G401 (cell line): ENCODE measurements around the gene EFCC1. TPM values are rescaled to one million over a fixed set of nuclear protein-coding genes. Genes with fewer than 3 reads are reported as not detected.

Source experiments
- DNase-seq: peaks from one replicate; pipeline ENCODE4 v3.0.0-alpha.2; 2015; ENCODE audit warnings: low spot score
- in situ Hi-C: cut with HindIII; loops from 2 replicates; pipeline ENCODE4 v1.10.0; 2016; ENCODE audit warnings: low sequenced_read_pairs, mixed read lengths
- total RNA-seq: library from RNA; depleted of rRNA; stranded (reverse); fragments of >200 nt; shearing (Covaris generic); gene quantifications from 2 replicates; pipeline ENCODE4 v1.2.3, GENCODE V29; 2014

Gene EFCC1
- total RNA-seq, 1 experiment from 2014 or later, result not detected

- no peak for DNase-seq
- in situ Hi-C loops, result no loop called here
Measured at GRCh38 chr3:129046037-129046731, 45.1 kb downstream of the EFCC1 start.

DNA sequence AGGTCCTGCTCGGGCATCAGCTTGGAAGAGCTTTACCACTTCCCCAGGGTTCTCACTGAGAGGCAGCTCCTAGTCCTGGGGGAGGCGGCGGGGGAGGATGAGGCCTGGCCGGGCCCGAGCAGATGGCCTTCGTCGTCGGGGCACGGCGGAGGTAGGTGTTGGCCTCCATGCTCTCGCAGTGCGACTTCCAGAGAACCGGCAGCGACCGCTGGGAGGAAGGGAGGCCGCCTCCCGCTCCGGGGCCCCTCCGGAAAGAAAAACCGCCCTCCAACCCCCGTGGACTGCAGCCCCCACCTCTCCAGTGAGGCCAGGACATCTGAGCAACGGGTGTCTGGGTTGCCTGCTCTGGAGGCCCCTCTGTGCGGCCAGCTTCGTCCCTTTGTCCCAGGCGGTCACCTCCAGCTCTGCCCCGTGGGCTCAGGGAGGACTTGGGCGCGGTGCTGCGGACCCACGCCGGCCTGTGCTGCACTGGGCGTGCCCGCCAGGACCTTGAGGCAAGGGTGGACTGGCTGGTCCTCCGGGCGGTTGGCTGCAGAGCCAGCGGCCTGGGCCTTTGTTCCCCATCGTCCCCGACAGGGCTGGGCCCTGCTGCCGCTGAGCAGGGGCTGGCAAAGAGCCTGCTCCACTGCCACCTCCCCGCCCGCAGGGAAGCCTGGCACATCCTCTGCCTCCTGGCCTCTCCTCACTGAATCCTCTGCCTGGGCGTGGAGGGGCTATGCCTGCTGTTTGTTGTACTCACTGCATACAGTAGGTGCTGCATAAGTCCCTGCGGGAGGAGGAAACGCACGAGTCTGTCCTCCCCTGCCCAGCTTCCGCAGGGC, 45.8 kb downstream of the EFCC1 start:
- in situ Hi-C loops, result no loop called here
- DNase-seq, result peak; percentile 49

DNA sequence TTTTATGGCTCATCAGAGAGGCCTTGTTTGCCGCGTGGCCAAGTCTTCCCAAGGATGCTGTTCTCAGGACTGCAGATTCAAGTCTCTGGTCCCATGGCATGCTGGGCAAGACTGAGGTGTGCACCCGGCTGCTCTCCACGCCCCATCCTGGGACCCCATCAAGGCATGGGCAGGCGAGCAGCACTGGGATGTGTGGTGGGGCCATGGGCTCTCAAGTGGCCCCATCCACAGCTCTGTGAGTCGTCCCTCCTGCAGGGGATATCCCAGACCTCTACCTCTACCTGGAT, 46.4 kb downstream of the EFCC1 start:
- DNase-seq, result no peak
- in situ Hi-C loops, result no loop called here

GRCh38 chr3:129050556-129051295, 49.6 kb downstream of the EFCC1 start:
- in situ Hi-C loops, result loop anchor here (10.0 kb wide), 1 partner anchor 64 kb away; no protein-coding TSS in a partner anchor

DNA sequence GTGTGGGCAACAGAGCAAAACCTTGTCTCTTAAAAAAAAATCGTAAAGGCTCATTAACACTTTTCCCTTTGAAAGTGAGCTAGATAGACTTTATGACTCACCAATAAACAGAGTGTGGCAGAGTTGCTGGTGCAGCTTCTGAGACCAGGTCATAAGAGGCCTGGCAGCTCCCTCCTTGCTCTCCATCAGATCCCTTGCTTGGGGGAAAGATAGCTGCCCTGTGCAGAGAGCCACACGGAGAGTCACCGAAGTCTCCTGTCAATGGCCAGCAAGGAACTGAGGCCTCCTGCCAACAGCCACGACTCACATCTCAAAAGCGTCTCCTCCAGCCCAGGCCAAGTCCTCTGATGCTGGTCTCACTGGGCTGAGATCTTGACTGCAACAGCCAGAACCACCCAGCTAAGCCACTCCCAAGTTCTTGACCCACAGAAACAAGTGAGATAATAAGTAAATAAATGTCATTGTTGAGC, 50.8 kb downstream of the EFCC1 start:
- peak; percentile 34 for DNase-seq
- in situ Hi-C loops, result loop anchor here (10.0 kb wide), 1 partner anchor 63 kb away; no protein-coding TSS in a partner anchor

More at GRCh38 chr3:129050556-129051295, 49.6 kb downstream of the EFCC1 start:
- DNase-seq, result no peak

- in situ Hi-C loops, result loop anchor here (10.0 kb wide), 1 partner anchor 62 kb away; no protein-coding TSS in a partner anchor
Measured at GRCh38 chr3:129052675-129053074, 51.6 kb downstream of the EFCC1 start.

GRCh38 chr3:129054605-129055104, 53.6 kb downstream of the EFCC1 start:
- in situ Hi-C loops, result loop anchor here (10.0 kb wide), 1 partner anchor 60 kb away; no protein-coding TSS in a partner anchor

More at GRCh38 chr3:129052675-129053074, 51.6 kb downstream of the EFCC1 start:
- peak; percentile 70 for DNase-seq

DNA sequence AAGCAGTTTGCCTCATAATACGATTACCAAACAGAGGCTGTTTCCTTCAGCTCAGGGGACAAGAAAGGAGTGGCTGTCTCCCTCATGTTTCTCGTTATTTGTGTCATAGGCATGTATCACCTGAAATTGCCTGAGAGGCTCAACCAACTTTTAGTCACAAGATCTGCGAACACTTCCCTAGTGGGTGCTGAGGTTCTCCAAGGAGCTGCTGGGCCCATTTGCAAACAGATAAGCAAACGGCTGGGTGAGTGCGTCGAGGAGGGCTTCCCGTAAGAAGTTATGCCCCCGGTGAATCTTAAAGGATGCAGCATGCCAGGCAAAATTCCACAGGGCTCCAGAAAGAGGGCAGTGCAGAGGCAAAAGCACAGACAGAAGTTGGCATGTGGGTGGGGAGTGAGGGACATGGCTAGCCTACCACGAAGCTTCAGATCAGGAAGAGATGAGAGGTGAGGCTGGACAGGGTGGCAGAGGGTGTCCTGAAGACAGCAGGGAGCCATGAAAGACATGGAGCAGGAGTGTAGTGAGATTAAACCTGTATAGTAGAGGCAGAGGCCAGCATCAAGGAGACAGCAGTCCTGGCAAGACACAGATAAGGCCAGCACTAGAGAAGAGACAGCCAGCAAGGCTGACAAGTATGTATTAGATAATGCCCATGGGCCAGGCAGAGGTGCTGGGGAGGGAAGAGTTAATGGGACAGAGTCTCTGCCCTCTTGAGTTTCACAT, 55.5 kb downstream of the EFCC1 start:
- no peak for DNase-seq
- in situ Hi-C loops, result loop anchor here (10.0 kb wide), 1 partner anchor 58 kb away; no protein-coding TSS in a partner anchor

More at GRCh38 chr3:129054605-129055104, 53.6 kb downstream of the EFCC1 start:
- no peak for DNase-seq

- no peak for DNase-seq
- in situ Hi-C loops, result loop anchor here (10.0 kb wide), 1 partner anchor 58 kb away; no protein-coding TSS in a partner anchor
Measured at GRCh38 chr3:129057249-129057648, 56.1 kb downstream of the EFCC1 start.

DNA sequence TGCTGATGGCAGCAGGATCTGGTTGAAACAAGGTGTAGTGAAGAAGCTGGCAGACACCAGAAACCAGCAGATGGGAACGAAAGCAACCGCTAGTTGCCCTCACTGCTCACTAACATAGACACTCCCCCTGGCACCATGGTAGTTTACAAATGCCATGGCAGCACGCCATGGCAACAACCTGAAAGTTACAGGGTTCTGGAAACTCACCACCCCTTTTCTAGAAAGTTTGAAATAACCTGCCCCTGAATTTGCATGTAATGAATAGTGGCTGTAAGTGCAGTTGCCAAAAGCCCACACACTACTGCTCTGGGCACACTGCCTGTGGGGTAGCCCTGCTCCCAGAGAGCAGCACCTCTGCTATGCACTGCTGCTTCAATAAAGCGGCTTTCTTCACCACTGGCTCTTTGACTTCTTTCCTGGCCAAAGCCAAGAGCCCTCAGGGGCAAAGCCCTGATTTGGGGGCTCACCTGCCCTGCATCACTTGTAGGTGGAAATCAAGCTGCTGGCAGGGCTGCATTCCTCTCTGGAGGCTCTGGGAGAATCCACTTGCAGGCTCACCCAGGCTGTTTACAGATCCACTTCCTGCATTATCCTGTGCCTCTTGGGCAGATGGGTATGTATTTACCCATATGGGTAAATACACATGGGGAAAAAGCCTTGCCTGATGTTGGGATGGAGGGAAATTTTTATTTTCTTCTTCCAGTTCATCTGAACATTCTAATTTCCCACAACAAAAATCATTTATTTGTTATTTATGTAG, 57.5 kb downstream of the EFCC1 start:
- DNase-seq, result peak; percentile 82
- in situ Hi-C loops, result loop anchor here (10.0 kb wide), 1 partner anchor 56 kb away; no protein-coding TSS in a partner anchor

GRCh38 chr3:129059311-129059958, 58.3 kb downstream of the EFCC1 start:
- DNase-seq, result no peak
- in situ Hi-C loops, result loop anchor here (10.0 kb wide), 1 partner anchor 55 kb away; no protein-coding TSS in a partner anchor

DNA sequence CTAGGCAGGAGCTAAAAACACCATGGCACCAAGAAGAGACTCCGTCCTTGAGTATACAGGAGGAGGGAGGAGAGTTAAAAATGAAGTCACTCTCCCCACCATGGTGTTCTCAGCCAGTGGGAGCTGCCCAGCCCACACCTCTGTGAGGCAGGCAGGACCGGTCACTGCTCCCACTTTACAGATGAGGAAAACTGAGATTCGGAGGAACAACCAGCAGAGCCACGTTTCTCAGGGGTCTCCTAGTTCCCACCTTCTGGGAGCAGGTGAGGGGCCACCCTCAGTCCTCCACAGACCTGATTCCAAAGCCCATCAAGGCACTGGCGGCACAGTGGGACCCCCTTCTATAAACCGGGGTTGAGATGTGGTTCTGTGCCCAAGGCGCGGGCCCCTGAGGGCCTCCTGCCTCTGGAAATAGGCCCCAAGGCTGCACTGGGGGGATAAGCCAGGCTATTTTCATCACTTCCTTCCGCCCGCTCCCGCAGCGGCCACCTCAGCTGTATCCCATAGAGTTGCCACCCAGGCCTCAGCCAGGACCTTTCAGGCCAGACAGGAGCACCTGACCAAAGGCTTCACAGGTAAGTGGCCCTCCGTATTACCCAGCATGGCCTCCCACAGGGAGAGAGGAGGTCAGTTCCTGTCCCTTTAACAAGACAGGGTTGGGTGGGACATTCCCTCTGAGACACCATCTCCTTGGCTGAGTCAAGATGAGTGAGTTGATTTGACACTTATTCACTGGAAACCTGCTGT, 59.3 kb downstream of the EFCC1 start, which contains the start of gene GP9:
Gene GP9 (plus strand): TSS at position 504 of the 747 bp plus-strand sequence. CDS start 961 bp downstream, outside the sequence.
- DNase-seq, result no peak
- in situ Hi-C loops, result no loop called here

GRCh38 chr3:129061023-129061887, 60.2 kb downstream of the EFCC1 start:
- no peak for DNase-seq

GRCh38 chr3:129061888-129062834, 61.1 kb downstream of the EFCC1 start:
- in situ Hi-C loops, result no loop called here
- no peak for DNase-seq

More at GRCh38 chr3:129061023-129061887, 60.2 kb downstream of the EFCC1 start:
- in situ Hi-C loops, result no loop called here
